Transverse colon (tissue), 4 donors: ENCODE measurements around the gene FNTB.

Source experiments
- EP300 ChIP-seq: sonication (generic); formaldehyde crosslinking; IDR thresholded peaks from one replicate; pipeline ENCODE4 v1.6.1; 2017; ENCODE audit warnings: antibody characterized with exemption, low read depth
- POLR2A ChIP-seq: fragments of 450-650 bp; IDR thresholded peaks from one replicate; pipeline ENCODE4 v1.6.1; 2016; ENCODE audit warnings: antibody characterized with exemption, mild to moderate bottlenecking, moderate library complexity
- POLR2AphosphoS5 ChIP-seq, 3 donors: sonication (generic); formaldehyde crosslinking; IDR thresholded peaks; one replicate each; pipeline ENCODE4 v1.6.1; 2016; ENCODE audit warnings: antibody characterized with exemption in 3 of 3
- TF ChIP-seq, protein P1 (sequence below), 5 experiments: fragments of 200-600 bp in 3 of 5; fragments of 450-650 bp in 2 of 5; sonication (generic) in 3 of 5; IDR thresholded peaks; 1 replicate in 2 of 5; 2 replicates in 3 of 5; pipeline ENCODE4 v1.5.1; 2016 to 2017; ENCODE audit warnings: antibody characterized with exemption in 5 of 5, inconsistent platforms in 3 of 5, mild to moderate bottlenecking in 2 of 5, moderate library complexity in 1 of 5

DNA sequence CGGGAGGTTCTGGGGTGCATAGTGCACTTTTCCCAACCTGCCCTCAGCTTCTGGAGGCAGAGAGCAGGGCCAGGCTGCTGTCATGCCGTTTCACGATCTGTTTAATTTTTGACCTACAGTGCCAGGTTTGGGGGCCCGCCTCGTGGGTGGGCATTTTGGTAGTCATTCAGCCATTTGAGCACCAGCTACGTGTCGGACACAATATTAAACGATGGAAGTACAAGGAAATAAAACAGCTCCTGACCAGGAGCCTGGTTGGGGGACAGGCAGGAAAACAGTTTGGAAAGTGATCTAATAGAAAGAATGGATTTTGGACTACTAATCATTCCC is 708 bp downstream of the FNTB start:
- TF ChIP-seq, protein P1, sequence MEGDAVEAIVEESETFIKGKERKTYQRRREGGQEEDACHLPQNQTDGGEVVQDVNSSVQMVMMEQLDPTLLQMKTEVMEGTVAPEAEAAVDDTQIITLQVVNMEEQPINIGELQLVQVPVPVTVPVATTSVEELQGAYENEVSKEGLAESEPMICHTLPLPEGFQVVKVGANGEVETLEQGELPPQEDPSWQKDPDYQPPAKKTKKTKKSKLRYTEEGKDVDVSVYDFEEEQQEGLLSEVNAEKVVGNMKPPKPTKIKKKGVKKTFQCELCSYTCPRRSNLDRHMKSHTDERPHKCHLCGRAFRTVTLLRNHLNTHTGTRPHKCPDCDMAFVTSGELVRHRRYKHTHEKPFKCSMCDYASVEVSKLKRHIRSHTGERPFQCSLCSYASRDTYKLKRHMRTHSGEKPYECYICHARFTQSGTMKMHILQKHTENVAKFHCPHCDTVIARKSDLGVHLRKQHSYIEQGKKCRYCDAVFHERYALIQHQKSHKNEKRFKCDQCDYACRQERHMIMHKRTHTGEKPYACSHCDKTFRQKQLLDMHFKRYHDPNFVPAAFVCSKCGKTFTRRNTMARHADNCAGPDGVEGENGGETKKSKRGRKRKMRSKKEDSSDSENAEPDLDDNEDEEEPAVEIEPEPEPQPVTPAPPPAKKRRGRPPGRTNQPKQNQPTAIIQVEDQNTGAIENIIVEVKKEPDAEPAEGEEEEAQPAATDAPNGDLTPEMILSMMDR (IDR thresholded peaks at IDR 0.05) = no peak
- TF ChIP-seq POLR2A (no peak), POLR2AphosphoS5 (IDR thresholded peaks at IDR 0.05) (no peak), EP300 (no peak)
